Choroid plexus epithelial cell (primary cell): ENCODE measurements around the gene CIT.

Source experiments
- DNase-seq: peaks from one replicate; pipeline ENCODE4 v3.0.0-alpha.2; 2010; ENCODE audit warnings: low read depth
- H3K4me3 ChIP-seq: 2 replicates; pipeline ENCODE4 v1.5.1; 2011; ENCODE audit warnings: low read depth, mild to moderate bottlenecking, control low read depth, low read length, moderate library complexity
- CTCF ChIP-seq: conservative IDR thresholded peaks from 2 replicates; pipeline ENCODE4 v1.5.1; 2011; ENCODE audit warnings: low read depth, mild to moderate bottlenecking, control low read depth, inconsistent platforms, low read length, moderate library complexity

The CIT gene

DNA sequence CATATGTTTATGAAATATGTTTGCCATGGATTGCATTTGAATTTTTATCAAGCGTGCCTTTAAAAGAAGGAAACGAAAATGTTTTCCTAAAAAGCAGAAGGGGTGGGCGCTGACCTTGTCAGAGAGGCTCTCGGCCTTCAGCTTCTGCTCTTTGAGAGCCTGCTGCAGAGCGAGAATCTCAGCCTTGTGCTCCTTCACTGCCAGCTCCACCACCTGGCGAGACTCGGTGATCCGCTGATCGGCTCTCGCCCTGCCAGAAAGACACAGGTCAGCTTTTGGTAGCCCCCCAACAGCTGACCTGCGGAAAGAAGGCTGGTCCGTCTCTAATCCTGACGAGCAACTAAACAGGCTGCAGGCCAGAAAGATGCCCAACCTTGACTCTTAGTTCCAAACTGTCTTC lies 146.7 kb downstream of the CIT start:
- TF ChIP-seq CTCF = no peak
- DNase-seq = no peak
- H3K4me3 ChIP-seq = no peak overlapping the region

DNA sequence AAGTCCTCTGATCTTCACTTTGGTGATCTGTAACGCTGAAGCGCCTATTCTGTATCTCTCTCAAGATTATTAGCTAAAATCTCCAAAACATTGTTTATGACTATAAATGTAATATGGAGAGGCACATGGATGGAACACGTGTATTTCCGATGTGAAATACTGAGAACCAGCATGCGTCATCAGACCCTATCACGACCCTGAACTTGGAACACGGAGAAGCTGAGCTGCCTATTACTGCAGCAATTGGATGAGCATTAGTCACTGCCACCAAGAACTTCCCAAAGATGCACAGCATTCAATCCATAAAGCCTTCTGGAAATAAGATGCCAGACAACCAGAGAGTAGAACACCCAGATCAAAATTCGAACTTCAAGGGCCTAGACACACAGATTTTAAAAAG lies 147.2 kb downstream of the CIT start:
- no peak overlapping the region for H3K4me3 ChIP-seq
- TF ChIP-seq CTCF = no peak
- DNase-seq = no peak

GRCh38 chr12:119728444-119728745 lies 148.7 kb downstream of the CIT start:
- DNase-seq = no peak
- no peak overlapping the region for H3K4me3 ChIP-seq
- TF ChIP-seq CTCF = no peak

DNA sequence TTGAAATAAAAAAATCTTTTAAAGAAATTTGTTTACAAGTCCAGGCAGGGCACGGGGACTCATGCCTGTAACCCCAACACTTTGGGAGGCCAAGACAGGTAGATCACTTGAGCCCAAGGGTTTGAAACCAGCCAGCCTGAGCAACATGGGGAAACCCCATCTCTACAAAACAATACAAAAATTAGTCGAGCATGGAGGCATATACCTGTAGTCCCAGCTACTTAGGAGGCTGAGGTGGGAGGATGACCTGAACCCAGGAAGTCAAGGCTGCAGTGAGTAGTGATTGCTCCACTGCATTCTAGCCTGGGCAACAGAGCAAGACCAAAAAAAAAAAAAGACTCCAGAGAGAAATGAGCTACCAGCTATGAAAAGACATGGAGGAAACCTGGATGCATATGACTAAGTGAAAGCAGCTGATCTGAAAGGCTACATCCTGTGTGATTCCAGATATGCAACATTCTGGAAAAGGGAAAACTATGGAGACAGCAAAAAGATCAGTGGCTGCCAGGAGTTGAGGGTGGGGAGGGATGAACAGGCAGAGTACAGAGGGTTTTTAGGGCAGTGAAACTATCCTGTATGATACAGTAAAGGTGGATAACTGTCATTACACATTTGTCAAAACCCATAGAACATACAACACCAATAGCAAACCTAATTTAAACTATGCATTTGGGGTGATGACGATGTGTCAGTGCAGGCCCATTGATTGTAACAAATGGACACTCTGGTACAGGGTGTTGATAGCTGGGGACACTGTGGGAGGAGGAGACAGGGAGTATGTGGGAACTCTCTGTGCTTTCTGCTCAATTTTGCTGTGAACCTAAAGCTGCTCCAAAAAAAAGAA lies 149.3 kb downstream of the CIT start:
- no peak for TF ChIP-seq CTCF
- H3K4me3 ChIP-seq = no peak overlapping the region
- DNase-seq = no peak

DNA sequence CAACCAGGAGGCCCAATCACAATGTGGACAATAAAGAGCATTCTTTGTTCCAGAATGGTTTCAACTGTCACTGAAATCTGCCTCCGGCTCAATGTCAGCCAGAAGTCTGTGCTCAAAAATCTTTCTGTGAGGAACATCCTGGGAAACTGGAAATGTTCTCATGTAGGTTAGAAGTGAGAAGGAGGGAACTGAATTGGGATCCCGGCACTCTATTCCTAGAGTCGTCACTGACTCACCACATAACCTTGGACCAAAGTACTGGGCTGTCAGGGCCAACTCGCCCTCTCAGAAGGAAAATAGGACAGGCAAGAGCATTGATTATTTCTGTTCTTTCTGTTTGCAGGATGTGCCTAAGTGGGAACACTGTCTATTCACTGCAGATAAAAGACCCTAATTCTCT lies 151.6 kb downstream of the CIT start:
- TF ChIP-seq CTCF = no peak
- H3K4me3 ChIP-seq = no peak overlapping the region
- no peak for DNase-seq

- no peak for TF ChIP-seq CTCF
- no peak overlapping the region for H3K4me3 ChIP-seq
- no peak for DNase-seq
Measured at GRCh38 chr12:119721306-119721705, 155.8 kb downstream of the CIT start.

DNA sequence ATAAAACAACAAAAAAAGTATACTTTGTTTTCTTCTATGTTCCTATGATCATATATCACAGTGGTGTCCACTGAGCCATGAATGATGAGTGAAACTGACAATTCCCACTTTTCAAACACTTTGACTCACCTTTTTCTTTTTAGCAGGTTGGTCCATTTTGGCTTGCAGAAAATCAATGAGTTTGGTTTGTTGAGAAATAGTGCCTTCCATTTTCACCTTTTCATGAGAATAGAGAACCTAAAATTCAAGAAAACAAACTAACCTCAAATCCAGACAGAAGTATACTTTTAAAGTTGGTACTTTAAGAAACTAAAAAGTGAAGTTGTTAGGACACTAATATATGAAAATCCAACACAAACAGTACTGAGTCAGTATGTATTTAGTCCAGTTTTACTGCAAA lies 156.8 kb downstream of the CIT start:
- no peak overlapping the region for H3K4me3 ChIP-seq
- no peak for TF ChIP-seq CTCF
- DNase-seq = no peak
